Measurements from ENCODE around the gene GLT1D1. TPM values are rescaled to one million over a fixed set of nuclear protein-coding genes. Genes with fewer than 3 reads are reported as not detected.

Gene GLT1D1
- total RNA-seq, 3 donors from 2014 or later, result 0.16 to 0.73 (median 0.33) TPM

DNA sequence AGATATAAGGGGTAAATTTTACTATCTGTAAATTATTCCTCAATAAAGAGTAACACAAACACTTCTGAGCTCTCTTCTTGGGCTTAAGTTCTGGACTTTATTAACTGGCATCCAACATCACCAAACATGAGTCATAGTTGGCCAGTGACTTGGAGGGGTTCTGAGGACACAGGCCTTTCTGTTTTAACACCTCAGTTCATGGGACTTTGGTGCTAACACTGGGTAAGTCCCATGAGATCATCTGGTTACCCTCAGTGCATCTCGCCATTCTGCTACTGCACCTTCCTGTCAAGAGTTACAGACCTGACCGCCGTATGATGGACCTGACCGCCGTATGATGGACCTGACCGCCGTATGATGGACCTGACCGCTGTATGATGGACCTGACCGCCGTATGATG is 39.4 kb upstream of the GLT1D1 start:
- Histone ChIP-seq H3K27ac (peak overlapping the region in 1 of 2 donors; percentile 80), H3K36me3 (no peaks in the 10 kb centered on the region)
- intact Hi-C loops (cut with DNase I; ENCODE audit: low total_unique reads), result no loop called here

GRCh38 chr12:128814411-128815261 is 38.6 kb upstream of the GLT1D1 start:
- Histone ChIP-seq H3K27me3 (no peaks in the 10 kb centered on the region), H3K27ac (no peak overlapping the region), H3K4me1 (no peaks in the 10 kb centered on the region), H3K4me3 (no peak overlapping the region), H3K36me3 (no peaks in the 10 kb centered on the region), H3K9me3 (no peaks in the 10 kb centered on the region)
- TF ChIP-seq POLR2A (IDR thresholded peaks at IDR 0.05) (no peak), CTCF (IDR thresholded peaks at IDR 0.05) (no peak), POLR2AphosphoS5 (IDR thresholded peaks at IDR 0.05) (no peak)
- intact Hi-C loops (cut with DNase I; ENCODE audit: low total_unique reads), result no loop called here
- DNase-seq (ENCODE audit: low spot score in 2 of 2), result no peak

More for the DNA sequence above, 39.4 kb upstream of the GLT1D1 start:
- Histone ChIP-seq H3K27me3 (no peaks in the 10 kb centered on the region), H3K4me3 (no peak overlapping the region), H3K4me1 (no peaks in the 10 kb centered on the region), H3K9me3 (no peaks in the 10 kb centered on the region)
- TF ChIP-seq POLR2AphosphoS5 (IDR thresholded peaks at IDR 0.05), result no peak
- no peak for TF ChIP-seq POLR2A (IDR thresholded peaks at IDR 0.05)
- TF ChIP-seq CTCF (IDR thresholded peaks at IDR 0.05), result no peak
- no peak for DNase-seq (ENCODE audit: low spot score in 2 of 2)

- Histone ChIP-seq H3K4me1 (no peaks in the 10 kb centered on the region), H3K4me3 (no peak overlapping the region), H3K9me3 (no peaks in the 10 kb centered on the region), H3K27ac (peak overlapping the region in 1 of 2 donors; percentile 53), H3K36me3 (no peaks in the 10 kb centered on the region), H3K27me3 (no peaks in the 10 kb centered on the region)
- TF ChIP-seq POLR2AphosphoS5 (IDR thresholded peaks at IDR 0.05) (no peak), POLR2A (IDR thresholded peaks at IDR 0.05) (no peak), CTCF (IDR thresholded peaks at IDR 0.05) (no peak)
- intact Hi-C loops (cut with DNase I; ENCODE audit: low total_unique reads), result no loop called here
- DNase-seq (ENCODE audit: low spot score in 2 of 2), result no peak
Measured at GRCh38 chr12:128815779-128816642, 37.3 kb upstream of the GLT1D1 start.

DNA sequence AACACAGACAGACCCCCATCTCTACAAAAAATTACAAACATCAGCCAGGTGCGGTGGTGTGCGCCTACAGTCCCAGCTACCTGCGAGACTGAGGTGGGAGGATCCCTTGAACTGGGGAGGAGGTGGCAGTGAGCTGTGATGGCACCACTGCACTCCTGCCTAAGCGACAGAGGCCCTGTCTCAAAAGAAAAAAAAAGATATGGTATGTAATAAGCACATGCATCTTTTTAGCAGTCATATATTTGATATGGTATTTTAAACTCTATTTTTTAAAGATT is 36.7 kb upstream of the GLT1D1 start:
- TF ChIP-seq POLR2AphosphoS5 (IDR thresholded peaks at IDR 0.05), result no peak
- TF ChIP-seq POLR2A (IDR thresholded peaks at IDR 0.05), result no peak
- TF ChIP-seq CTCF (IDR thresholded peaks at IDR 0.05), result no peak
- H3K4me1 ChIP-seq, result no peaks in the 10 kb centered on the region
- H3K36me3 ChIP-seq, result no peaks in the 10 kb centered on the region

More for the DNA sequence above, 36.7 kb upstream of the GLT1D1 start:
- Histone ChIP-seq H3K9me3 (no peaks in the 10 kb centered on the region), H3K4me3 (no peak overlapping the region), H3K27ac (peak overlapping the region in 1 of 2 donors; percentile 53), H3K27me3 (no peaks in the 10 kb centered on the region)
- intact Hi-C loops (cut with DNase I; ENCODE audit: low total_unique reads), result no loop called here
- DNase-seq (ENCODE audit: low spot score in 2 of 2), result no peak

Measured in breast epithelium (tissue), 4 donors.